Activated gamma-delta T cell treated with Interleukin-2 at 50 U/mL for 16 hours (primary cell): Measurements from ENCODE around the gene NPC1L1.
"Not testable (repeated sequence)": the region's sequence is repeated elsewhere in the genome, so short reads cannot be mapped to it uniquely, and the experiment has no call there.

ENCODE experiments used
- DNase-seq: peaks from one replicate; pipeline ENCODE4 v3.0.0-alpha.2; 2020

Gene NPC1L1

DNA sequence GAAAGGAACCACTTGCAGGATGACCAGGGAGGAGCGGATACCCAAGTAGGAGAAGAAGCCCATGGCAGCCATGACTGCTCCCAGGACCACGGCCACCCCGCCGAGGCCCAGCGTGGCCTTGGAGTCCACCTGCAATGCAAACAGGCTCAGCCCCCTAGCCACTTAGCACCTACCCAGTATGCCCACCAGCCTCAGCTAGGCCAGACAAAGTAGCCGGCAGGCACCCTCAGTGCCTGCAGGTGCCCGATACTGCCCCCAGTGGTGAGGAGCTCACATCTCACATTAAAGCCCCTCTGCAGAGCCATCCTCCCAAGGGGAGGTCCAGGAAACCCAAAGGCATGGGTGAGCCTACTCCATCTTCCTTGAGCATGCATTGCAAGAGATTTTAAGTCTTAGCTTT lies 6.6 kb downstream of the NPC1L1 start:
- DNase-seq = peak; percentile 38

GRCh38 chr7:44534087-44534486 lies 7.0 kb downstream of the NPC1L1 start:
- DNase-seq = no peak

GRCh38 chr7:44533301-44534055 lies 7.7 kb downstream of the NPC1L1 start:
- no peak for DNase-seq

- no peak for DNase-seq
These were observed 9.4 kb downstream of the NPC1L1 start for GRCh38 chr7:44531421-44532380.

DNA sequence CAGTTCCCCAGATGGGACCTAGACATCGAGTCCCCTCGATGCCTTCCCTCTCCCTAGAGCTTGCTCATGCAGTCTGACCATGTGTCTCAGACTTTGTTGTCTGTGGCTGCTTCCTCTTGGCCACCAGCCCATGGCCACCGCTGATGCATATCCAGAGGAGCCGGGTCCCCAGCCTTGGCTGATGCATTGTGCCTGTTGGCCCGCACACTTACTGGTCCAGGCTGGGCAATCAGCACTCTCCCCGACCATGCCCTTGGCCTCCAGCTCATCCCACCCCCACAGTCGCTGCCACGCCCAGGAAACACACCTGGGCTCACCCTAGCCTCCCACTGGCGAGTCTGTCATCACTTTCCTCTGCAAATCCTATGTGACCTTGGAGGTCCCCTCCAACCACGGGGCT lies 10.1 kb downstream of the NPC1L1 start:
- DNase-seq = no peak

DNA sequence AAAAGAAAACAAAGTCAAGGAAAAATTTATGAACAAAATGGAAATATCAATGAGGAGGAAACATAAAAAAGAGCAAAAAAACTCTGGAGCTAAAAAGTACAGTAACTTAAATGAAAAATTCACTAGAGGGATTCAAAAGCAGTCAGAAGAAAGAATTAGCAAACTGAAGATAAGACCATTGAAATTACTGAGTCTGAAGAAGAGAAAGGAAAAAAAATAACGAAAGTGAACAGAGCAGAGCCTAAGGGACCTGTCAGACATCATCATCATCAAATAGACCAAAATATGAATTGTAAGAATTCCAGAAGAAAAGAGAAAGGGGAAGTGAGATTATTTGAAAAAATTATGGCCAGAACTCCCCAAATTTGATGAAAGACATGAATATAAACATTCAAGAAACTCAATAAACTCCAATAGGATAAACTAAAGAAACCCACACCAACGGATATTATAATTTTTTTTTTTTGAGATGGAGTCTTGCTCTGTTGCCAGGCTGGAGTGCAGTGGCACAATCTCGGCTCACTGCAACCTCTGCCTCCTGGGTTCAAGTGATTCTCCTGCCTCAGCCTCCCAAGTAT lies 16.2 kb downstream of the NPC1L1 start:
- DNase-seq = no peak

DNA sequence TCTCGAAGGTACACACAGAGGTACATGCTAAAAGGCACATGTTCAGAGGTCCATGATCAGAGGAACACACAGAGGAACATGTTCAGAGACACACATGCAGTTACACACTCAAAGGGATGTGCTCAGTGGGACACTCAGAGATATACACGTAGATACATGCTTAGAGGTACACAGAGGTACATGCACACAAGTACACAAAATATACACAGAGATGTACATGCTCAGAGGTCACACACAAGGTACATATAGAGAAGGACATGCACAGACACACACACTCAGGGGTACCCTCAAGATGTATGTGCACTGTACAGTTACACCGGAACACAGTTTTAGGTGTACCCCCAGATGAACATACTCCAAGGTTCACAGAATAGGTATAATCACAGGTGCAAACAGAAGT lies 18.8 kb downstream of the NPC1L1 start:
- DNase-seq = no peak

GRCh38 chr7:44521347-44522095 lies 19.6 kb downstream of the NPC1L1 start:
- DNase-seq = no peak

DNA sequence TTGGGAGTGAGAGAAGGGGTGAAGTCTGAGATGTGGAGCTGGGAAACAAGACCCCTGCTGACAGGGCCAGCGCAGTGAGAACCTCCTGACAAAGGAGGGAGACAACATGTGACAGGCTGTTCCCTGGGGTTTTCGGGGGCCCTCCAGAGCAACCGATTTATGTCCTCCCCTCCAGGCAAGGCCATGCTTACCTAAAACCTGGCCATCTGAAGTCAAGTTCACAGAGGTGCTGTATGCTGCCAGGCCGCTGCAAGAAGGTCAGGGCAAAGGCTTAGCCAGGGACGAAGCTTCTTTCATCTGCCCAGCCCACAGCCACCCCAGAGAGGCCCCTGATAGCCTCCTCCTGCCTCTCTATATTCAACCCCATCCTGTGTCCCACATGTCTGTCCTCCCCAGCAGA lies 20.6 kb downstream of the NPC1L1 start:
- DNase-seq = no peak

- DNase-seq = no peak
These were observed 21.6 kb downstream of the NPC1L1 start for GRCh38 chr7:44519546-44519945.

DNA sequence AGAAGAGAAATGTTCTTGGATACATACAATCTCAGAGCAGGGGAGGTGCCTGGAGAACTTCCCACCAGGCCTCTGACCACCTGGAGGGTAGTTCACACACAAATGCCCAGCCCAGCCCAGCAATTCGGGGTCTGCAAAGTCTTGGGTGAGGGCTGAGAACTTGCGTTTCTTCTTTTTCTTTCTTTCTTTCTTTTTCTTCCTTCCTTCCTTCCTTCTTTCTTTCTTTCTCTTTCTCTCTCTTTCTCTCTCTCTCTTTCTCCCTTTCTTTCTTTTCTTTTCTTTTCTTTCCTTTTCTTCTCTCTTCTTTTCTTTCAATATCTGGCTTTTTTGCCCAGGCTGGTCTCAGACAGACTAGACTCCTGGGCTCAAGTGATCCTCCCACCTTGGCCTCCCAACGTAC lies 22.4 kb downstream of the NPC1L1 start:
- DNase-seq = no peak

DNA sequence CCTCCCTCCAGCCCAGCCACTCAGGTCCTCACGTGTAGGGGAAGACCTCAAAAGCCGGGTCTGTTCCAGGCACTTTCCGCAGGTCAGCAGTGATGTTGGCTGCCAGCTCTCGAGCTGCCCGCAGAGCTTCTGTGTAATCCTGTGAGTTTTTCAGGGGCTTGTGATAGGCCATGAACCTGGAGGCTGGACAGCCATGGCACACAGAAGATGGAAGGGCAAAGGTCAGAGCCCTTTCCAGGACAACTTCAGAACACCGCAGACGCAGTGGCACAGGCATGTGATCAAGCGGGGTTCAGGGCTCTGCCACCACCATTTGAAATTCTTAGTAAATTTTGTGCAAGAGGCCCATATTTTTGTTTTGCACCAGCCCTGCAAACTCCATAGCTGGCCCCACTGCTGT lies 24.0 kb downstream of the NPC1L1 start:
- DNase-seq = no peak

DNA sequence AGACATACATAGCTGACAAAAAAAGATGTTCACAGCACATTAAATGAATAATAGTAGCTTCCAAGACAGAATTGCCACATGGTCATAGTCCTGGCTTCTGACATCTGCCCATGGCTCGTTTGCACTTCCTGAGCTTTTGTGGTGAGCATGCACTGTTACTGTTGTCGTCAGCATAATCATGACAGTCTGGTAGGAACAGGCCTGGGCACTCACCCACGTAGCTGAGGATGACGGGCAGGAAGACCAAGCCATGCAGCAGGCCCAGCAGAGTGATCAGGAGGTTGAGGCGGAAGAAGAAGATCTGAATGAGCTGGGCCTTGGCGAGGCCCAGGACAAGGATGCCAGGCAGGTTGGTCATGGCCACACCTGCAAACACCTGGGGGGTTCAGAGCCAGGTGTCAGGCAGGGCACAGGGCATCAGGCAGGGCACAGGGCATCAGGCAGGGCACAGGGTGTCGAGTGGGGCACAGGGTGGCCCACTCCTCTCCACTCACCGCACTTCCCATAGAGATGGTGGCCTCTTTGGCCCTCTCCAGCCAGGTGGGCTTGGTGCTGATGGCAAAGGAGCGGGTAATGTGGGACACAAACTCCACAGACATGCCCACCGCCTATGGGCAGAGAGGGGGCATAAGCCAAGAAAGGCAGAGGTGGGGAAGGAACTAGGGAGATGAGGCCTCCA lies 25.4 kb downstream of the NPC1L1 start:
- no peak for DNase-seq

- no peak for DNase-seq
These were observed 28.4 kb downstream of the NPC1L1 start for GRCh38 chr7:44512736-44513135.

DNA sequence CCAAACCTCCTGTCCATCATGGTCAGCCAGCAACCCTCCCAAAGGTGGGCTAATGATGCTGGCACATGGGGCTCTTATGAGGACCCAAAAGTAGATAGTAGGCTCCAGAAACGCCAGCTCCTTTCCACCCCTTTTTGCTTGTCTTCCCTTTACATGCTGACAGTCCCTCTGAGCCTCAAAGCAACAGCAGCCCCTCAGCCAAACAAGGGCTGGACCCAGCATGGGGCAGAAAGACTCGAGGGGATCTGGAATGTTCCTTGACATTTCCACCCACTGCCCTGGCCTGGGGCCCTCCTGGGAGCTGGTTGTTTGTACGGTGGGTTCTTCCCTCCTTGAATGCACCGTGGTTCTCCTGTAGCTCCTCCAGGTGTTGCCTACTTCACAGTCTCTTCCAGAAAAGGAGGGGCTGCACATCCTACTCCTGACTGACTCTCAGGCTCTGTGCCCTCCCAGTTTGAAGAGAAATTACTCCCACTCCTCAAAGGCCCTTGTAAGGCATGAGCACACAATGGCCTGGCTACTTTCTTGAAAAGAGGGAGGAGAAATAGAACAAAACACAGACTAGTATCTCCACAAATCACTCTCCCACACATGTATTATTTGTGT lies 29.2 kb downstream of the NPC1L1 start:
- no peak for DNase-seq

GRCh38 chr7:44511236-44511635 lies 29.9 kb downstream of the NPC1L1 start:
- no peak for DNase-seq

GRCh38 chr7:44508328-44509030 lies 32.7 kb downstream of the NPC1L1 start:
- DNase-seq = no peak

GRCh38 chr7:44506592-44507288 lies 34.4 kb downstream of the NPC1L1 start:
- not testable (repeated sequence) for DNase-seq

DNA sequence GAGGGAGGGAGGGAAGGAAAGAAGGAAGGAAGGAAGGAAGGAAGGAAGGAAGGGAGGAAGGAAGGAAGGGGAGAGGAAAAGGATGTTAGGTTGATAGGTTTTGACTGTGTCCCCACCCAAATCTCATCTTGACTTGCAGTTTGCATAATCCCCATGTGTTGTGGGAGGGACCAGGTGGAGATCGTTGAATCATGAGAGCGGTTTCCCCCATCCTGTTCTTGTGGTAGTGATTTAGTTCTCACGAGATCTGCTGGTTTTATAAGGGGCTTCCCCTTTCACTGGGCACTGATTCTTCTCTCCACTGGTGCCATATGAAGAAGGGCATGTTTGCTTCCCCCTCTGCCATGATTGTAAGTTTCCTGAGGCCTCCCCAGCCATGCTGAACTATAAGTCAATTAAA lies 35.5 kb downstream of the NPC1L1 start:
- no peak for DNase-seq

- DNase-seq = no peak
These were observed 42.7 kb downstream of the NPC1L1 start for GRCh38 chr7:44498230-44498954.
